Fibroblast of pulmonary artery (primary cell): ENCODE data around the gene CDK14.
"Not testable (repeated sequence)": the region's sequence is repeated elsewhere in the genome, so short reads cannot be mapped to it uniquely, and the experiment has no call there.

Experiments used
- DNase-seq: peaks from one replicate; pipeline ENCODE4 v3.0.0-alpha.2; 2010; ENCODE audit warnings: low read depth
- H3K4me3 ChIP-seq: replicated peaks from 2 replicates; pipeline ENCODE4 v1.5.1; 2011; ENCODE audit warnings: low read depth, mild to moderate bottlenecking, control low read depth, low read length, moderate library complexity
- TF ChIP-seq, protein P1 (sequence below): IDR thresholded peaks from 2 replicates; pipeline ENCODE4 v1.5.1; 2011; ENCODE audit warnings: mild to moderate bottlenecking, control low read depth, low read length, inconsistent platforms; ENCODE audit errors: missing control alignments

Gene CDK14

DNA sequence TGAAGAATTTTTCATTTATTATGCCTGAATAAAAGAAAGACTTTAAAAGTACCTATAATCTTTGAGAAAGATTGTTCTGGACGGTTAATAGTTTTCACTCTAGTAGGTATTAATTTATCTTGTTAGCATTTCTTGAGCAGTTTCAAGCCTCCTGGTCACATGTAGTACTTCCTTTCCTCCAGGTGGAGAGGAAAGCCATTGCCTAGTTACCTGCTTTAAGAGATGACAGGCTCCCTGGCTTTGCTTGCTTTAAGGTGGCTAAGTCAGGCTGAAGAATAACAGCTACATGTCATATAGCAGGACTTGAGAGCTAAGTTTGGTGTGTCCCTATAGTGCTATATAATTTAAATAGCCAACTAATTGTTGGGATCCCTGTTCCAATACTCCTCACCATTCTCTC is 160.2 kb downstream of the CDK14 start:
- TF ChIP-seq, protein P1, sequence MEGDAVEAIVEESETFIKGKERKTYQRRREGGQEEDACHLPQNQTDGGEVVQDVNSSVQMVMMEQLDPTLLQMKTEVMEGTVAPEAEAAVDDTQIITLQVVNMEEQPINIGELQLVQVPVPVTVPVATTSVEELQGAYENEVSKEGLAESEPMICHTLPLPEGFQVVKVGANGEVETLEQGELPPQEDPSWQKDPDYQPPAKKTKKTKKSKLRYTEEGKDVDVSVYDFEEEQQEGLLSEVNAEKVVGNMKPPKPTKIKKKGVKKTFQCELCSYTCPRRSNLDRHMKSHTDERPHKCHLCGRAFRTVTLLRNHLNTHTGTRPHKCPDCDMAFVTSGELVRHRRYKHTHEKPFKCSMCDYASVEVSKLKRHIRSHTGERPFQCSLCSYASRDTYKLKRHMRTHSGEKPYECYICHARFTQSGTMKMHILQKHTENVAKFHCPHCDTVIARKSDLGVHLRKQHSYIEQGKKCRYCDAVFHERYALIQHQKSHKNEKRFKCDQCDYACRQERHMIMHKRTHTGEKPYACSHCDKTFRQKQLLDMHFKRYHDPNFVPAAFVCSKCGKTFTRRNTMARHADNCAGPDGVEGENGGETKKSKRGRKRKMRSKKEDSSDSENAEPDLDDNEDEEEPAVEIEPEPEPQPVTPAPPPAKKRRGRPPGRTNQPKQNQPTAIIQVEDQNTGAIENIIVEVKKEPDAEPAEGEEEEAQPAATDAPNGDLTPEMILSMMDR = no peak
- no peak overlapping the region for H3K4me3 ChIP-seq
- DNase-seq = no peak

DNA sequence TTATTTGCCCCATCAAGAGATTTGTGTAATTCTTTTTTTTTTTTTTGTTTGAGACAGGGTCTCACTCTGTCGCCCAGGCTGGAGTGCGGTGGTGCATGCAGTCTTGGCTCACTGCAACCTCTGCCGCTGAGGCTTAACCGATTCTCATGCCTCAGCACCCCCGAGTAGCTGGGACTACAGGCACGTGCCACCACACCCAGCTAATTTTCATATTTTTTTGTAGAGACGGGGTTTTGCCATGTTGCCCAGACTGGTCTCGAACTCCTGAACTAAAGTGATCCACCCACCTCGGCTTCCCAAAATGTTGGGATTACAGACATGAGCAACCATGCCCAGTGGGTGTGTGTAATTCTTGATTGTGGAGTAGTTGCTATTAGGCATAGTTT is 161.4 kb downstream of the CDK14 start:
- not testable (repeated sequence) for DNase-seq, H3K4me3 ChIP-seq

DNA sequence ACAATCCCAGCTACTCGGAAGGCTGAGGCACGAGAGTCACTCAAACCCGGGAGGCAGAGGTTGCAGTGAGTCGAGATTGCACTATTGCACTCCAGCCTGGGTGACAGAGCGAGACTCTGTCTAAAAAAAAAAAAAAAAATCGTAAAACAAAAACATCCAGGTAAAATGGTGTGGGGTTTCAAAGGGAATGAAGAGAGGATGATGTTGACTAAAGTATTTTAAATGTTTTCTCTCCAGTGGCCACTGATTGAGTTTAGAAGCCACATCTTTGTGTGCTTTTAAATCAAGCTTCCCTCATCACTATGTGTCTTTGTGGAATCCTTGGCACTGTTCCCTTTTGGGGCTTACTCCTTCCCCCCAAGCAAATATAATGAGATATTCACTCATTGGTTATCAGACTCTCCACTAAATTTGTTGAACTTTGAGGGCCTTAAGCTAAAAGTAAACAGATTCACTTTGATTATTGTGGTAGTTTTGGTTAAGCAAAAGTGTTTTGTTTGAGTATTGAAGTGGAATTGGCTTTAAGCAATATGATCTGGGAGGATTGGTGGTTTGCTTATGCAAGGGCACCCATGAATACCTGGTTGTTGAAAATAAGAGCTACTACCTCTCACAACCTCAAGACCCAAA is 162.9 kb downstream of the CDK14 start:
- no peak for DNase-seq
- TF ChIP-seq, protein P1 = no peak
- H3K4me3 ChIP-seq = no peak overlapping the region

DNA sequence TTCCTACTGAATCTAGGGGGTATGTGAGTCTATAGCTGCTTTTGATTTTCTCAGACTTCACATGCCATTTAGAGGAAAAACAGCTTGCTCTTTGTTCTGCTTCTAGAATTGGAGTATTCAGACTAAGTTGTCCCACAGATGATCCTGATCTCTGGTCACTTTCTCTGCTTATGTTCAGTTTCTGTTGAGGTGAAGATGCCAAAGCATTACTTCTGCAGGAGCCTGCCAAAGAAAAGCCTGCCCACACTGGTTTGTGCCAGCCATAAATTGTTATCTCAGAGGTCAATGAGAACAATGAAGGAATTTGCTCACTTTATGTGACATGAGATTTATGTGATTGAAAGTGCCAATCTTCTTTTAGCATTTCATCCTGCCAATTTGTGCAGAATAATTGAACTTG is 163.6 kb downstream of the CDK14 start:
- no peak overlapping the region for H3K4me3 ChIP-seq
- no peak for DNase-seq
- TF ChIP-seq, protein P1 = no peak

DNA sequence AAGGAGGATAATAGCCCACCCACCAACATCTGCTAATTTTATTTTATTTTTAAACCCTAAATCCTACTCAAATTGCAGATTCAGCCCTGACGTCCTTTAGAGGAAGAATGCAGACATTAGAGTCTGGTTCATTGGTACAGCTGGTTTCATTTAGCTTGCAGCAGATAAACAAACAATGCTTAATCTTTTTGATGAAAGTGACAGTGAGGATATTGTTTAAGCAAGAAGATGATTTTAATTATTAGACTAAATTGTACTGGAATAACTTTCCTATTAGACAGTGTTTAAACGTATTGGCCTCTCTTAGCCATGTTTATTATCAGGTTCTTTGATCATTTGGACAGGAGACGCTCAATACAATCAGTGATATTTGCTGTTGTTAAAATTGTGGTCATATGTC is 164.8 kb downstream of the CDK14 start:
- no peak for DNase-seq
- H3K4me3 ChIP-seq = no peak overlapping the region
- TF ChIP-seq, protein P1 = no peak

DNA sequence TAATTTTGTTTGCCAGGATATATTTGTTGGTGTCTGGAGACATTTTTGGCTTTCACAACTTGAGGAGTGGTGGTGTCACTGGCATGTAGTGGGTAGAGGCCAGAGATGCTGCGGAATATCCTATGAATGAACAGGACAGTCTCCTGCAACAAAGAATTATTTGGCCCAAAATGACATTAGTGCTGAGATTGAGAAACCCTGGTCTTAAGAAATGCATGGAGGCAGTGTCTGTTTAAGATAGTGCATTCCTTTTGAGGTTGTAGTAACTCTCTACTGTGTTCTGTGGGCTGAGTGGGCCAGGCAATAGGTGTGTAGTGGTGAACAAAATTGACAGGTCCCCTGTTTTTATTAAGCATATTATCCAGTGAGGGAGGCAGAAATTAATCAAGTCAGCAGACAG is 165.5 kb downstream of the CDK14 start:
- TF ChIP-seq, protein P1 = no peak
- no peak for DNase-seq
- no peak overlapping the region for H3K4me3 ChIP-seq

DNA sequence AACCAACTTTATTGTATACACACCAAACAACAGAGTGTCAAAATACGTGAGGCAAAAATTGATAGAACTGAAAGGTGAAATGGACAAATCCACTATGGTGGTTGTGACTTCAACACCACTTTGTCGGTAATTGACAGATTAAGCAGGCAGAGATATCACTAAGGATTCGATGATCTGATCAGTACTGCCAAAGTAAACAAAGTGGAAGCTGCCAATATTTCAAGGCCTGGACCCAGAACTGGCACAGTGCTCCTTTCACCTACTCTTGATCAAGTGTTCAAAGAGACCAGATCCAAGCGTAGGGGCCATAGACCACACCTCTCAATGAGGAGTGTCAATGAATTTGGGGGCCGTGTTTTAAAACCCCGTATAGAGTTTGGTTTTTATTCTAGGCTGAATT is 167.0 kb downstream of the CDK14 start:
- no peak for DNase-seq
- TF ChIP-seq, protein P1 = no peak
- no peak overlapping the region for H3K4me3 ChIP-seq
